HEK293 (cell line): ENCODE measurements around the gene CIB4.

Experiments used
- CTCF ChIP-seq: fragments of 450-650 bp; formaldehyde crosslinking; IDR thresholded peaks from 2 replicates; pipeline ENCODE4 v1.5.1; 2016; ENCODE audit warnings: missing biosample characterization, missing genetic modification characterization
- KLF16 ChIP-seq: fragments of 450-650 bp; formaldehyde crosslinking; IDR thresholded peaks from 2 replicates; pipeline ENCODE4 v1.5.1; 2017; ENCODE audit warnings: missing biosample characterization, missing genetic modification characterization
- PRDM1 ChIP-seq: fragments of 450-650 bp; formaldehyde crosslinking; IDR thresholded peaks from 2 replicates; pipeline ENCODE4; 2016; ENCODE audit warnings: missing biosample characterization, missing genetic modification characterization
- RBAK ChIP-seq: fragments of 450-650 bp; formaldehyde crosslinking; IDR thresholded peaks from 2 replicates; pipeline ENCODE4 v1.5.1; 2016; ENCODE audit warnings: missing biosample characterization, missing genetic modification characterization
- ZNF221 ChIP-seq: fragments of 450-650 bp; formaldehyde crosslinking; IDR thresholded peaks from 2 replicates; pipeline ENCODE4 v1.5.1; 2017; ENCODE audit warnings: missing biosample characterization, missing genetic modification characterization, borderline replicate concordance
- ZNF292 ChIP-seq: fragments of 450-650 bp; formaldehyde crosslinking; IDR thresholded peaks from 2 replicates; pipeline ENCODE4 v1.5.1; 2016; ENCODE audit warnings: low read depth, missing biosample characterization, missing genetic modification characterization, borderline replicate concordance
- ZNF426 ChIP-seq: fragments of 450-650 bp; formaldehyde crosslinking; IDR thresholded peaks from 2 replicates; pipeline ENCODE4 v1.5.1; 2017; ENCODE audit warnings: missing biosample characterization, missing genetic modification characterization, mild to moderate bottlenecking, inconsistent platforms, moderate library complexity
- ZNF513 ChIP-seq: fragments of 450-650 bp; IDR thresholded peaks from 2 replicates; pipeline ENCODE4 v1.5.1; 2018; ENCODE audit warnings: missing biosample characterization, missing genetic modification characterization
- ZNF549 ChIP-seq: fragments of 450-650 bp; IDR thresholded peaks from 2 replicates; pipeline ENCODE4 v1.5.1; 2018; ENCODE audit warnings: missing biosample characterization, missing genetic modification characterization, mild to moderate bottlenecking, inconsistent platforms, moderate library complexity
- ZNF660 ChIP-seq: fragments of 450-650 bp; IDR thresholded peaks from 2 replicates; pipeline ENCODE4 v1.5.1; 2018; ENCODE audit warnings: missing biosample characterization, mild to moderate bottlenecking, missing genetic modification characterization
- ZNF777 ChIP-seq: fragments of 450-650 bp; formaldehyde crosslinking; IDR thresholded peaks from 2 replicates; pipeline ENCODE4 v1.5.1; 2017; ENCODE audit warnings: missing biosample characterization, missing genetic modification characterization, borderline replicate concordance
- TF ChIP-seq, protein P1 (sequence below): fragments of 450-650 bp; formaldehyde crosslinking; IDR thresholded peaks from 2 replicates; pipeline ENCODE4 v1.5.1; 2016; ENCODE audit warnings: missing biosample characterization, missing genetic modification characterization

DNA sequence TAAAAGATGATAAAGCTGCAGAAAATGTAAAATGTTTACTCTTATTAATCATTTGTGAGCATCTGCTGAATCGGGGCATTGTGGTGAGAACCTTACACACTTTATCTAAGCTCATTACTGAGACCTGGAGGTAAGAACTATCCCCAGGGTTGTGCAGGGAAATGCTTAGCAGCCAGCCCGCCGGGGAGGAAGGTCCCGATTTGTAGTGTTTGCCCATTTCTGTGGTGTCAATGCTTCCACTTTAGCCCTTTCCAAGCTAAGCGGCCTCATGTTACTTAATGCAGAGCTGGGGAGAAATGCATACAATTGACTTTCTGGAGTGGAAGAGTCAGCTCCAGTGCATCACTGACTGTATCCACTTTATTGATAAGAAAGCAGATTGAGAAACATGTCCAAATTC is 30.5 kb upstream of the CIB4 start:
- no peak for TF ChIP-seq CTCF (tag by site-specific recombination)
- TF ChIP-seq ZNF292 (tag by site-specific recombination) = no peak
- TF ChIP-seq ZNF549 (tag by site-specific recombination) = no peak
- TF ChIP-seq ZNF221 = no peak
- TF ChIP-seq ZNF660 (tag by site-specific recombination) = no peak
- TF ChIP-seq ZNF777 (tag by site-specific recombination) = no peak
- TF ChIP-seq KLF16 (tag by site-specific recombination) = no peak
- TF ChIP-seq ZNF513 (tag by site-specific recombination) = no peak
- TF ChIP-seq, protein P1, sequence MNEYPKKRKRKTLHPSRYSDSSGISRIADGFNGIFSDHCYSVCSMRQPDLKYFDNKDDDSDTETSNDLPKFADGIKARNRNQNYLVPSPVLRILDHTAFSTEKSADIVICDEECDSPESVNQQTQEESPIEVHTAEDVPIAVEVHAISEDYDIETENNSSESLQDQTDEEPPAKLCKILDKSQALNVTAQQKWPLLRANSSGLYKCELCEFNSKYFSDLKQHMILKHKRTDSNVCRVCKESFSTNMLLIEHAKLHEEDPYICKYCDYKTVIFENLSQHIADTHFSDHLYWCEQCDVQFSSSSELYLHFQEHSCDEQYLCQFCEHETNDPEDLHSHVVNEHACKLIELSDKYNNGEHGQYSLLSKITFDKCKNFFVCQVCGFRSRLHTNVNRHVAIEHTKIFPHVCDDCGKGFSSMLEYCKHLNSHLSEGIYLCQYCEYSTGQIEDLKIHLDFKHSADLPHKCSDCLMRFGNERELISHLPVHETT (tag by site-specific recombination) = no peak
- TF ChIP-seq ZNF426 (tag by site-specific recombination) = no peak
- no peak for TF ChIP-seq RBAK (tag by site-specific recombination)
- no peak for TF ChIP-seq PRDM1 (tag by site-specific recombination)
